ENCODE measurements around the gene MPP3. TPM values are rescaled to one million over a fixed set of nuclear protein-coding genes. Genes with fewer than 3 reads are reported as not detected.

MPP3 gene
- total and polyA plus RNA-seq, 10 of the 15 experiments (the other 5 are each of a cell fraction or from before 2014, with no cell fraction given), result not detected

DNA sequence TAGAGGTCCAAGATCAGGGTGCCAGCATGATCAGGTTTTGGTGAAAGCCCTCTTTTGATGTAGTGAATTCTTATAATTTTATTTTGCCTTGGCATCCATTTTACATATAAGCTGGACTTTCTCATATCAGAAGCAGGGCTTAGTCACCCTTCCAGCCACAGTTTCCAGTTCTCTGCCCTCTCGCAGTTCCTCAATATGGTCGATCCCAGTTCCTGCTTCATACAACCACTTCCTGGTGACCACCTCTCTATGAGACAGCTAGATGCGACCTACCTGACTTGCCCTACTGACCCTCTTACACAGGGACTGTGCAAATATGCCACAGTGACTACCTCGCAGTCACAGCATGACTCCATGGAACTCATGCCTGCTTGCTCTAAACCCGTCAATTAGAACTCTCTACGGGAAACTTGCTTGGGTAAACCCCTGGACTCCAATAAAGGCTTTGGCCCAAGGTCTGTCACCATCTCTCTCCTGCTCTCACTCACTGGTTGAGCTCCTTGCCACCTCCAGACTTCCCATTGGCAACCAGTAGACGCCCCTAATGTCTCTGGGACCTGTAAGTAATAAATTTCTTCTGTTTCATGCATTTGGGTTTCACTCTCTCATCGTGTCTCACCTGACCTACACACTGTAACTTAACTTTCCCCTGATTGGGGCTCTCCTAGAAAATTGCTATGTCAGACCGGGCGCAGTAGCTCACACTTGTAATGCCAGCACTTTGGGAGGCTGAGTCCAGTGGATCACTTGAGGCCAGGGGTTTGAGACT lies 35.5 kb upstream of the MPP3 start:
- FAIRE-seq, result no peak
- H2AFZ ChIP-seq (ENCODE audit: control insufficient read depth, low read depth, low read length), result no peak overlapping the region
- intact Hi-C loops (cut with micrococcal nuclease; ENCODE audit: unreplicated experiment), result no loop called here
- no peak for DNase-seq (ENCODE audit: low read depth, low spot score)
- no peak for TF ChIP-seq BACH1 (IDR thresholded peaks at IDR 0.05; ENCODE audit: borderline replicate concordance)
- TF ChIP-seq KAT2A (conservative IDR thresholded peaks at IDR 0.05; ENCODE audit: control insufficient read depth, low read depth, low read length), result no peak
- TF ChIP-seq SPI1 (IDR thresholded peaks at IDR 0.05; ENCODE audit: borderline replicate concordance, insufficient read depth, low read depth, low read length), result peak; percentile 72; the same call in 1 of the 2 replicates
- no peaks in the 10 kb centered on the region for H4K20me1 ChIP-seq (ENCODE audit: control insufficient read depth, insufficient read depth)
- no peak overlapping the region for H3K4me2 ChIP-seq (ENCODE audit: control insufficient read depth, insufficient read depth)
- H3K79me2 ChIP-seq (ENCODE audit: control insufficient read depth, insufficient read depth, low read length), result no peaks in the 10 kb centered on the region
- no peaks in the 10 kb centered on the region; a peak in 1 of 4 replicates for H3K27me3 ChIP-seq (replicated peaks in 1 of 2; ENCODE audit: control insufficient read depth in 2 of 2, insufficient read depth in 2 of 2, low read length in 1 of 2)
- CTCF ChIA-PET, result interaction anchor here (1.0 to 2.2 kb wide), 3 partner anchors 10 to 22 kb away, joined by 5 to 9 read pairs (median 5); partner anchors contain the start of gene CD300LG
- WGBS (ENCODE audit: insufficient coverage, insufficient replicate concordance, low lambda C conversion rate, missing lambda C conversion rate), result 27% methylated on average over 10 of the region's 10 CpGs
- no peaks in the 10 kb centered on the region for H3K4me1 ChIP-seq (ENCODE audit: control insufficient read depth, insufficient read depth, low read length)
- SMC1A ChIA-PET (ENCODE audit: uncharacterized antibody, unreplicated experiment), result interaction anchor here (1.1 kb wide), 1 partner anchor 10 kb away, joined by 3 read pairs; no protein-coding TSS in a partner anchor
- no peaks in the 10 kb centered on the region for H3K36me3 ChIP-seq (ENCODE audit: control insufficient read depth in 2 of 2, insufficient read depth in 2 of 2, low read length in 1 of 2)
- H3K27ac ChIP-seq (ENCODE audit: control insufficient read depth, insufficient read depth), result no peak overlapping the region
- POLR2A ChIA-PET, result no interaction called here
- no peak overlapping the region for H3K4me3 ChIP-seq
- RAD21 ChIA-PET (ENCODE audit: unreplicated experiment), result no interaction called here
- ATAC-seq, result no peak
- BruUV-seq (replicated peaks), result no TSS peak
- H3K9me3 ChIP-seq (replicated peaks; ENCODE audit: control insufficient read depth, insufficient read depth, low read length), result no peaks in the 10 kb centered on the region
- in situ Hi-C loops (cut with MboI), result no loop called here
- H3K9ac ChIP-seq (ENCODE audit: control insufficient read depth, insufficient read depth, low read length), result no peak overlapping the region

DNA sequence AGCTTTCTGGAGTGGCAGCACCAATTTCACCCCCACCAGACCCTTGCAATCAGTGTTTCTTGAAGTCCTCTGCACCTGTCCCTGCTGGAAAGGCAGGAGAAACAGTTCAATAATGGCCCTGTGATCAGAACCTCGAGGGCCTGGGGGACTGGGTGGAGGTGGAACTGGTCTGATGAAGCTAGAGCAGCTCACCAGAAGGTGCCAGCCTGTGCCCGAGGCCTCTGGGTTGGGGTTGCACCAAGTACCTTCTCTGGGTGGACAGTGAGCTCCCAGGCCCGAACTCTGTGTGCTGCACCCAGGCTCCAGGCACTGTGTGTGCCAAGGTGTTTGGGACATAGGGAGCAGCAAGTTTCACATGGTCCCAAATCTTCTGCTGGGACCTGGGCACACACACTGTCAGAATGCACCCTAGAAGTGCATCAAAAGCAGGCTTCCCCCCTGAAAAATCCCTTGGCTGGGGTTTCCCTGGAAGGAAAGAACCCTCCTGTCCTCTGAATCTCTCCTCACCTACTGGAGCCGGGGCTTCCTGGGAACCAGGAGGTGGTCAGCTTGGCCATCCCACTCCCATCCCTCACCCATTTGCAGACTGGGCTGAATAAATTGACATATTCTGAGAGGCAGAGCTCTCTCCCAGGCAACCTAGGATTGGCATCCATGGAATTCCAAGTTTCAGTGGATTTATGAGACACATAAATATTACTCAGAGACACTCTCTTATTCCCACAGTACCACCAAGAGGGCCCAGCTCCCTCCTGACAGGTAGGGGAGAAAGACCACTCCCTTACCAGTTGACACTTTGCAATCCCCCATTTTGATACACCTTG lies 31.4 kb upstream of the MPP3 start:
- WGBS (ENCODE audit: insufficient coverage, insufficient replicate concordance, low lambda C conversion rate, missing lambda C conversion rate), result 0% methylated on average over 4 of the region's 4 CpGs
- no peaks in the 10 kb centered on the region for H3K36me3 ChIP-seq (ENCODE audit: control insufficient read depth in 2 of 2, insufficient read depth in 2 of 2, low read length in 1 of 2)
- RAD21 ChIA-PET (ENCODE audit: unreplicated experiment), result no interaction called here
- intact Hi-C loops (cut with micrococcal nuclease; ENCODE audit: unreplicated experiment), result no loop called here
- DNase-seq (ENCODE audit: low read depth, low spot score), result no peak
- TF ChIP-seq TCF12 (IDR thresholded peaks at IDR 0.05; ENCODE audit: low read depth, low read length) (no peak), CHD2 (IDR thresholded peaks at IDR 0.05; ENCODE audit: borderline replicate concordance, low read depth, low read length) (no peak), TAF1 (IDR thresholded peaks at IDR 0.05; ENCODE audit: borderline replicate concordance, low read depth, low read length) (no peak), EGR1 (IDR thresholded peaks at IDR 0.05; ENCODE audit: borderline replicate concordance in 1 of 2, low read depth in 2 of 2, low read length in 2 of 2) (no peak), RCOR1 (conservative IDR thresholded peaks at IDR 0.05; ENCODE audit: low read depth, low read length) (no peak), ZNF622 (IDR thresholded peaks at IDR 0.05) (no peak), ZZZ3 (IDR thresholded peaks at IDR 0.05; ENCODE audit: control insufficient read depth, insufficient read length, low read depth) (no peak), ETV6 (conservative IDR thresholded peaks at IDR 0.05 in 1 of 2, IDR thresholded peaks at IDR 0.05 in 1 of 2; ENCODE audit: borderline replicate concordance in 1 of 2, low read depth in 1 of 2) (no peak), NFYB (IDR thresholded peaks at IDR 0.05; ENCODE audit: insufficient read depth, low read depth, low read length) (no peak), BMI1 (IDR thresholded peaks at IDR 0.05; ENCODE audit: borderline replicate concordance) (no peak)
- TF ChIP-seq, protein P1, sequence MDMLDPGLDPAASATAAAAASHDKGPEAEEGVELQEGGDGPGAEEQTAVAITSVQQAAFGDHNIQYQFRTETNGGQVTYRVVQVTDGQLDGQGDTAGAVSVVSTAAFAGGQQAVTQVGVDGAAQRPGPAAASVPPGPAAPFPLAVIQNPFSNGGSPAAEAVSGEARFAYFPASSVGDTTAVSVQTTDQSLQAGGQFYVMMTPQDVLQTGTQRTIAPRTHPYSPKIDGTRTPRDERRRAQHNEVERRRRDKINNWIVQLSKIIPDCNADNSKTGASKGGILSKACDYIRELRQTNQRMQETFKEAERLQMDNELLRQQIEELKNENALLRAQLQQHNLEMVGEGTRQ (IDR thresholded peaks at IDR 0.05; ENCODE audit: borderline replicate concordance, low read depth, low read length), result no peak
- no peak for FAIRE-seq
- no peaks in the 10 kb centered on the region for H3K79me2 ChIP-seq (ENCODE audit: control insufficient read depth, insufficient read depth, low read length)
- no peak overlapping the region for H3K4me3 ChIP-seq
- H3K9ac ChIP-seq (ENCODE audit: control insufficient read depth, insufficient read depth, low read length), result no peak overlapping the region
- in situ Hi-C loops (cut with MboI), result no loop called here
- BruUV-seq (replicated peaks), result no TSS peak
- no peaks in the 10 kb centered on the region; a peak in 1 of 4 replicates for H3K27me3 ChIP-seq (replicated peaks in 1 of 2; ENCODE audit: control insufficient read depth in 2 of 2, insufficient read depth in 2 of 2, low read length in 1 of 2)
- H3K4me2 ChIP-seq (ENCODE audit: control insufficient read depth, insufficient read depth), result no peak overlapping the region
- CTCF ChIA-PET, result interaction anchor here (0.6 to 0.9 kb wide), 3 partner anchors 10 to 19 kb away, joined by 3 read pairs; no protein-coding TSS in a partner anchor
- SMC1A ChIA-PET (ENCODE audit: uncharacterized antibody, unreplicated experiment), result no interaction called here
- no peak overlapping the region for H3K27ac ChIP-seq (ENCODE audit: control insufficient read depth, insufficient read depth)
- H3K9me3 ChIP-seq (replicated peaks; ENCODE audit: control insufficient read depth, insufficient read depth, low read length), result no peaks in the 10 kb centered on the region
- H4K20me1 ChIP-seq (ENCODE audit: control insufficient read depth, insufficient read depth), result no peaks in the 10 kb centered on the region
- H3K4me1 ChIP-seq (ENCODE audit: control insufficient read depth, insufficient read depth, low read length), result no peaks in the 10 kb centered on the region
- no peak for ATAC-seq
- H2AFZ ChIP-seq (ENCODE audit: control insufficient read depth, low read depth, low read length), result no peak overlapping the region
- POLR2A ChIA-PET, result interaction anchor here (0.6 kb wide), 3 partner anchors 13 to 197 kb away, joined by 3 read pairs; no protein-coding TSS in a partner anchor

Measured in GM12878 (cell line).